Spleen (tissue), 7 donors: ENCODE measurements around the gene KRT10.

Experiments
- POLR2A ChIP-seq, 3 donors: fragments of 450-650 bp; IDR thresholded peaks; one replicate each; pipeline ENCODE4 v1.5.1; 2017; ENCODE audit warnings: antibody characterized with exemption in 3 of 3, mild to moderate bottlenecking in 1 of 3
- POLR2AphosphoS5 ChIP-seq, 3 donors: sonication (generic); formaldehyde crosslinking; IDR thresholded peaks; one replicate each; pipeline ENCODE4 v1.5.1; 2017; ENCODE audit warnings: antibody characterized with exemption in 3 of 3
- TF ChIP-seq, protein P1 (sequence below), 11 experiments: fragments of 200-600 bp in 7 of 11; fragments of 450-650 bp in 4 of 11; sonication (generic) in 4 of 11; IDR thresholded peaks in 8 of 11; conservative IDR thresholded peaks in 3 of 11; 1 replicate in 7 of 11; 2 replicates in 4 of 11; pipeline versions ENCODE4 v1.4.0 to v1.8.0; 2016 to 2021; ENCODE audit warnings: antibody characterized with exemption in 11 of 11, inconsistent platforms in 4 of 11, mild to moderate bottlenecking in 1 of 11
- donor health status: DM: no; HTN: no; CAD: no; lungs with moderate emphysema.
- donor health status: DM: no; HTN: no; CAD: no.
- donor health status: DM: no; HTN: no; CAD: no.

DNA sequence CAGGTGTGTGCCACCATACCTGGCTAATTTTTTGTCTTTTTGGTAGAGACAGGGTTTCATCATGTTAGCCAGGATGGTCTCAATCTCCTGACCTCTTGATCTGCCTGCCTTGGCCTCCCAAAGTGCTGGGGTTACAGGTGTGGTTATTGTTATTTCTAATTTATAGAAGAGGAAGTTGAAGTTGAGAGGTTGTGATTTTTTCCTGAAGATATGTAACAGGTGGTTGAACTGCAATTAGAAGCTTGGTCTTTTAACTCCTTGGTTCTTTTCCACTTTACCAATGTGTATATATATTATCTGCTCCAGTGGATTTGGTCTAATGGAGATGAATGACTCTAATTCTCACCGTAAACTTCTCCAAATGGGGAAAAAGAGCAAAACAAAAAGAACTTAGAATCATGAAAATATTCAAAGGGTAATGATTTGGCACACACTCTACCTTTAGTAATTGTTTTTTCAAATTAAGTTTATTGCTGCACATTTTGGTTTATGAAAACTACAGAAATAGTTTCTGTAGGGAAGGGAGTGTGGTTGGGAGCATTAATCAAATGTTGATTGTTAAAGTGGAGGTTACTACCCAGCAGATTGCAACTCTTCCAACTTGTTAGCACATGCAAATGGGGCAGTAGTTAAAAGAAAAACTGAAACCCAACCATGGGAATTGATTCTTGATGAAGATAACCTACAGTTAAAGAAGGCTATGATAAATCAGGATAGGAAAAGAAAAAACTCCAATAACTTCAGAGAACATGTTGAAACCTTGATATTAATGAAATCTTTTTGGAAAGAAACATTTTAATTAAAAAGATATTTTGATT is 1.8 kb upstream of the KRT10 start:
- TF ChIP-seq, protein P1, sequence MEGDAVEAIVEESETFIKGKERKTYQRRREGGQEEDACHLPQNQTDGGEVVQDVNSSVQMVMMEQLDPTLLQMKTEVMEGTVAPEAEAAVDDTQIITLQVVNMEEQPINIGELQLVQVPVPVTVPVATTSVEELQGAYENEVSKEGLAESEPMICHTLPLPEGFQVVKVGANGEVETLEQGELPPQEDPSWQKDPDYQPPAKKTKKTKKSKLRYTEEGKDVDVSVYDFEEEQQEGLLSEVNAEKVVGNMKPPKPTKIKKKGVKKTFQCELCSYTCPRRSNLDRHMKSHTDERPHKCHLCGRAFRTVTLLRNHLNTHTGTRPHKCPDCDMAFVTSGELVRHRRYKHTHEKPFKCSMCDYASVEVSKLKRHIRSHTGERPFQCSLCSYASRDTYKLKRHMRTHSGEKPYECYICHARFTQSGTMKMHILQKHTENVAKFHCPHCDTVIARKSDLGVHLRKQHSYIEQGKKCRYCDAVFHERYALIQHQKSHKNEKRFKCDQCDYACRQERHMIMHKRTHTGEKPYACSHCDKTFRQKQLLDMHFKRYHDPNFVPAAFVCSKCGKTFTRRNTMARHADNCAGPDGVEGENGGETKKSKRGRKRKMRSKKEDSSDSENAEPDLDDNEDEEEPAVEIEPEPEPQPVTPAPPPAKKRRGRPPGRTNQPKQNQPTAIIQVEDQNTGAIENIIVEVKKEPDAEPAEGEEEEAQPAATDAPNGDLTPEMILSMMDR (IDR thresholded peaks at IDR 0.05 in 8 of 11, conservative IDR thresholded peaks at IDR 0.05 in 3 of 11), result no peak
- TF ChIP-seq POLR2A (IDR thresholded peaks at IDR 0.05) (no peak), POLR2AphosphoS5 (IDR thresholded peaks at IDR 0.05) (no peak)
